Measurements from ENCODE around the gene XYLT2.

DNA sequence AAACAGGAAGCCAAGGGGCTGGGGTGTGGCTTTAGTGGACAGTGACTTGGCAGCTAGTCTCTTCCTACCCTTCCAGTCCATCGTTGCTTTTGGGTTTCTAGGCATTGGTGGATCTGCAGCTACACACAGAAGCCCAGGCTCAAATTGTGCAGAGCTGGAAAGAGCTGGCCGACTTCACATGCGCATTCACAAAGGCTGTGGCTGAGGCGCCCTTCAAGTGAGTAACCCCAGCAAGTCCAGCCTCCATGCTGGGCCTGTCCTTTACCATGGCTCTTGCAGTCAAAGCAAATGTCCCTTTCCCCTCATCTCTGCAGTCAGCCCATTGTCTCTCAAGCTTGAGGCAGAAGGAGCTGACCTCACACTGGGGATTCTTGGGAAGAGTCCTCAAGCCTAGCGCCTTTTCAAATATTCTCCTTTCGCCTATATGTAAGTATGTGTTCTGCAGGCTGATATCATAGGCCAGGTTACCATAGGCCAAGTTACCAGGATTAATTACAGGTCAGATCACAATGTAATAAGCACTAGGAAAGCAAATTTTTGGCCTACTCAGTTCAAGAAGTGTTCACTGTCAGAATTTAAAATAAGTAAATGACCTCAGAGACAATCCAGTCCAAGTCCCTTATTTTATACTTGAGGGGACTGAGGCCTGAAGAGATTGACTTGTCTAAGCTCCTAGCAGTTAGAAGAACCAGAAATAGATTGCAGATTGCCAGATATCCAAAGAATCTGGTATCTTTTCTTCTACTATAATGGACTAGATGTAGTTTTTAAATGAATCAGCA, 33.6 kb downstream of the XYLT2 start:
- TF ChIP-seq CTCF (IDR thresholded peaks at IDR 0.05) (no peak), POLR2AphosphoS5 (IDR thresholded peaks at IDR 0.05) (no peak), POLR2A (IDR thresholded peaks at IDR 0.05) (no peak)

Data from breast epithelium (tissue), 3 donors.